NCI-H226 (cell line): ENCODE results near the gene ZFC3H1.
A peak's percentile ranks its signal among the peaks of the same experiment; 100 is the strongest.

ENCODE experiments used
- DNase-seq: peaks from one replicate; pipeline ENCODE4 v3.0.0-alpha.2; 2015

ZFC3H1 gene

GRCh38 chr12:71683633-71684032 lies 20.0 kb upstream of the ZFC3H1 start:
- DNase-seq: peak; percentile 70

GRCh38 chr12:71682466-71682865 lies 18.8 kb upstream of the ZFC3H1 start:
- no peak for DNase-seq

GRCh38 chr12:71671816-71672215 lies 8.2 kb upstream of the ZFC3H1 start:
- DNase-seq: no peak

- DNase-seq: no peak
These were observed 7.7 kb upstream of the ZFC3H1 start for GRCh38 chr12:71671311-71671710.

GRCh38 chr12:71666259-71666658 lies 2.6 kb upstream of the ZFC3H1 start:
- no peak for DNase-seq

- no peak for DNase-seq
These were observed 1.4 kb upstream of the ZFC3H1 start for GRCh38 chr12:71665090-71665463.

GRCh38 chr12:71664411-71665089 lies 902 bp upstream of the ZFC3H1 start:
- DNase-seq: no peak

GRCh38 chr12:71662849-71663560 lies 643 bp downstream of the ZFC3H1 start:
- DNase-seq: peak; percentile 40

GRCh38 chr12:71661977-71662530 lies 1.6 kb downstream of the ZFC3H1 start:
- peak; percentile 80 for DNase-seq

GRCh38 chr12:71656740-71657139 lies 6.9 kb downstream of the ZFC3H1 start:
- no peak for DNase-seq

- no peak for DNase-seq
These were observed 7.7 kb downstream of the ZFC3H1 start for GRCh38 chr12:71655907-71656306.

- DNase-seq: no peak
These were observed 8.2 kb downstream of the ZFC3H1 start for GRCh38 chr12:71655495-71655894.

- DNase-seq: peak; percentile 48
These were observed 9.4 kb downstream of the ZFC3H1 start for GRCh38 chr12:71654200-71654599.

- no peak for DNase-seq
These were observed 10.5 kb downstream of the ZFC3H1 start for GRCh38 chr12:71653137-71653536.

- DNase-seq: no peak
These were observed 11.0 kb downstream of the ZFC3H1 start for GRCh38 chr12:71652656-71653055.

- no peak for DNase-seq
These were observed 14.2 kb downstream of the ZFC3H1 start for GRCh38 chr12:71649401-71649800.

GRCh38 chr12:71648537-71648936 lies 15.1 kb downstream of the ZFC3H1 start:
- DNase-seq: no peak

- DNase-seq: no peak
These were observed 17.1 kb downstream of the ZFC3H1 start for GRCh38 chr12:71646512-71646911.

GRCh38 chr12:71645268-71645667 lies 18.4 kb downstream of the ZFC3H1 start:
- DNase-seq: no peak

- DNase-seq: peak; percentile 7
These were observed 21.4 kb downstream of the ZFC3H1 start for GRCh38 chr12:71642264-71642663.

GRCh38 chr12:71641390-71641789 lies 22.3 kb downstream of the ZFC3H1 start:
- DNase-seq: no peak

- no peak for DNase-seq
These were observed 23.3 kb downstream of the ZFC3H1 start for GRCh38 chr12:71640316-71640715.

- peak; percentile 7 for DNase-seq
These were observed 24.3 kb downstream of the ZFC3H1 start for GRCh38 chr12:71639341-71639760.

- no peak for DNase-seq
These were observed 25.1 kb downstream of the ZFC3H1 start for GRCh38 chr12:71638499-71638898.
